Ramos (cell line): ENCODE measurements around the gene FANCB.

Experiments
- in situ Hi-C: fragments of 300-500 bp; cut with MboI; formaldehyde crosslinking; loops from one replicate; pipeline ENCODE4 v1.14.3; 2022; ENCODE audit warnings: low sequenced_read_pairs; ENCODE audit not compliant: unreplicated experiment

FANCB gene

GRCh38 chrX:14843666-14844065, 29.2 kb downstream of the FANCB start:
- in situ Hi-C loops = no loop called here

GRCh38 chrX:14837155-14837554, 35.7 kb downstream of the FANCB start:
- in situ Hi-C loops = no loop called here

- in situ Hi-C loops = no loop called here
Observed at GRCh38 chrX:14832586-14832985, 40.3 kb downstream of the FANCB start.

- in situ Hi-C loops = no loop called here
Observed at GRCh38 chrX:14832151-14832550, 40.7 kb downstream of the FANCB start.

- in situ Hi-C loops = no loop called here
Observed at GRCh38 chrX:14829643-14830042, 43.2 kb downstream of the FANCB start.

GRCh38 chrX:14826319-14826718, 46.5 kb downstream of the FANCB start:
- in situ Hi-C loops = no loop called here

GRCh38 chrX:14825851-14826250, 47.0 kb downstream of the FANCB start:
- in situ Hi-C loops = no loop called here

- in situ Hi-C loops = no loop called here
Observed at GRCh38 chrX:14819769-14820168, 53.1 kb downstream of the FANCB start.

GRCh38 chrX:14817571-14817970, 55.3 kb downstream of the FANCB start:
- in situ Hi-C loops = no loop called here

GRCh38 chrX:14802943-14803710, 69.7 kb downstream of the FANCB start:
- in situ Hi-C loops = no loop called here

GRCh38 chrX:14801136-14801535, 71.7 kb downstream of the FANCB start:
- in situ Hi-C loops = no loop called here

GRCh38 chrX:14798805-14799397, 74.0 kb downstream of the FANCB start:
- in situ Hi-C loops = no loop called here
